Endodermal cell (in vitro differentiated cells): ENCODE measurements around the gene CCDC92. TPM values are rescaled to one million over a fixed set of nuclear protein-coding genes. Genes with fewer than 3 reads are reported as not detected.

Experiments
- DNase-seq: peaks from one replicate; pipeline ENCODE4 v3.0.0-alpha.2; 2017
- H3K27ac ChIP-seq: 2 replicates; pipeline ENCODE4 v1.5.1; 2013; ENCODE audit warnings: mild to moderate bottlenecking, low read depth, low read length, moderate library complexity
- H3K27me3 ChIP-seq: 2 replicates; pipeline ENCODE4 v1.6.1; 2013; ENCODE audit warnings: mild to moderate bottlenecking, low read length, moderate library complexity; ENCODE audit not compliant: insufficient read depth, control insufficient read depth, poor library complexity, severe bottlenecking
- H3K36me3 ChIP-seq: 2 replicates; pipeline ENCODE4 v1.7.0; 2013; ENCODE audit warnings: mild to moderate bottlenecking, low read length, moderate library complexity; ENCODE audit not compliant: control insufficient read depth, insufficient read depth
- H3K4me1 ChIP-seq: one replicate; pipeline ENCODE4 v1.7.0; 2013; ENCODE audit warnings: low read length; ENCODE audit not compliant: control insufficient read depth, insufficient read depth
- H3K4me3 ChIP-seq: 2 replicates; pipeline ENCODE4 v1.5.1; 2013; ENCODE audit warnings: mild to moderate bottlenecking, low read length, moderate library complexity
- H3K9ac ChIP-seq: 2 replicates; pipeline ENCODE4 v1.6.1; 2013; ENCODE audit warnings: mild to moderate bottlenecking, low read length, moderate library complexity; ENCODE audit not compliant: poor library complexity, severe bottlenecking; ENCODE audit errors: extremely low read depth
- H3K9me3 ChIP-seq: 2 replicates; pipeline ENCODE4 v1.6.1; 2013; ENCODE audit warnings: mild to moderate bottlenecking, low read length, moderate library complexity; ENCODE audit not compliant: control insufficient read depth
- H3K27ac Mint-ChIP-seq: 2 replicates; pipeline ENCODE4 v1.8.0; 2020; ENCODE audit warnings: mixed read lengths
- H3K27me3 Mint-ChIP-seq: 2 replicates; pipeline ENCODE4 v1.8.0; 2021; ENCODE audit warnings: mild to moderate bottlenecking, mixed read lengths; ENCODE audit not compliant: insufficient read depth
- H3K36me3 Mint-ChIP-seq: 2 replicates; pipeline ENCODE4 v1.8.0; 2020; ENCODE audit warnings: low read depth, mixed read lengths
- H3K4me1 Mint-ChIP-seq: 2 replicates; pipeline ENCODE4 v1.8.0; 2020; ENCODE audit warnings: mixed read lengths
- H3K4me3 Mint-ChIP-seq: 2 replicates; pipeline ENCODE4 v1.8.0; 2020; ENCODE audit warnings: mild to moderate bottlenecking, moderate library complexity, mixed read lengths
- H3K9me3 Mint-ChIP-seq: 2 replicates; pipeline ENCODE4 v1.8.0; 2020; ENCODE audit warnings: mild to moderate bottlenecking, mixed read lengths
- whole genome bisulfite sequencing, 2 experiments: methylation state at CpG; one replicate each; pipeline versions ENCODE4 v1.1.5 to v1.1.7; 2013; ENCODE audit warnings: missing lambda C conversion rate in 2 of 2, mixed read lengths in 1 of 2; ENCODE audit not compliant: insufficient coverage in 1 of 2, insufficient read length in 1 of 2; 5-methylcytosine and 5-hydroxymethylcytosine counted together
- total RNA-seq, 2 donors: library from RNA; stranded (reverse); fragmentation: NEBNext Ultra II Directional in 1 of 2; extraction: Animal tissue kit (Norgen Biotek cat#: 25700) in 1 of 2; gene quantifications; 2 replicates in 1 of 2; 3 replicates in 1 of 2; pipeline ENCODE4 v1.2.1, GENCODE V29; 2021
- TF ChIP-seq, protein P1 (sequence below): fragments of 200-600 bp; sonication (generic); conservative IDR thresholded peaks from 2 replicates; pipeline ENCODE4 v1.5.0; 2021; ENCODE audit warnings: antibody characterized with exemption, mild to moderate bottlenecking

The CCDC92 gene
- total RNA-seq, 2 donors from 2014 or later = 37.9 to 45.1 TPM

DNA sequence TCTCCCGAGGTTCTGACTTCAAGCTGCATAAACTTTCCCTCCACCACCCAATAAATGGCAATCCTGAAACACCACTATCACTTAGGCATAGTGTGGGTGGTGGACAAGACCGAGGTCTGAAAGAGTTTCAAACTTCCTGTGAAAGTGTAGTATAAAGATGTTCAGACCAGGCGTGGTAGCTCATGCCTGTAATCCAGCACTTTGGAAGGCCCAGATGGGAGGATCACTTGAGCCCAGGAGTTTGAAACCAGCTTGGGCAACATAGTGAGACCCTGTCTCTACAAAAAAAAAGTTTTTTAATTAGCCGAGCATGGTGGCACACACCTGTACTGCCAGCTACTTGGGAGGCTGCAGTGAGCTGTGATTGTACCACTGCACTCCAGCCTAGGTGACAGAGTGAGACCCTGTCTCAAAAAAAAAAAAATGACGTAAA is 61.9 kb downstream of the CCDC92 start:
- Mint-ChIP-seq H3K9me3 (peaks cover 6% of the 10 kb centered on the region), H3K4me3 (no peak overlapping the region), H3K36me3 (no peaks in the 10 kb centered on the region), H3K4me1 (no peaks in the 10 kb centered on the region), H3K27me3 (no peaks in the 10 kb centered on the region), H3K27ac (peak overlapping the region; percentile 81)
- H3K36me3 ChIP-seq = no peaks in the 10 kb centered on the region
- H3K27me3 ChIP-seq = no peaks in the 10 kb centered on the region
- H3K4me3 ChIP-seq = no peak overlapping the region
- 82 to 100% methylated on average over 2 to 5 of the region's 5 CpGs for WGBS, 2 experiments
- TF ChIP-seq, protein P1, sequence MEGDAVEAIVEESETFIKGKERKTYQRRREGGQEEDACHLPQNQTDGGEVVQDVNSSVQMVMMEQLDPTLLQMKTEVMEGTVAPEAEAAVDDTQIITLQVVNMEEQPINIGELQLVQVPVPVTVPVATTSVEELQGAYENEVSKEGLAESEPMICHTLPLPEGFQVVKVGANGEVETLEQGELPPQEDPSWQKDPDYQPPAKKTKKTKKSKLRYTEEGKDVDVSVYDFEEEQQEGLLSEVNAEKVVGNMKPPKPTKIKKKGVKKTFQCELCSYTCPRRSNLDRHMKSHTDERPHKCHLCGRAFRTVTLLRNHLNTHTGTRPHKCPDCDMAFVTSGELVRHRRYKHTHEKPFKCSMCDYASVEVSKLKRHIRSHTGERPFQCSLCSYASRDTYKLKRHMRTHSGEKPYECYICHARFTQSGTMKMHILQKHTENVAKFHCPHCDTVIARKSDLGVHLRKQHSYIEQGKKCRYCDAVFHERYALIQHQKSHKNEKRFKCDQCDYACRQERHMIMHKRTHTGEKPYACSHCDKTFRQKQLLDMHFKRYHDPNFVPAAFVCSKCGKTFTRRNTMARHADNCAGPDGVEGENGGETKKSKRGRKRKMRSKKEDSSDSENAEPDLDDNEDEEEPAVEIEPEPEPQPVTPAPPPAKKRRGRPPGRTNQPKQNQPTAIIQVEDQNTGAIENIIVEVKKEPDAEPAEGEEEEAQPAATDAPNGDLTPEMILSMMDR = no peak
- H3K9me3 ChIP-seq = no peaks in the 10 kb centered on the region
- H3K27ac ChIP-seq = no peak overlapping the region
- H3K4me1 ChIP-seq = no peaks in the 10 kb centered on the region
- no peak overlapping the region for H3K9ac ChIP-seq
- no peak for DNase-seq

DNA sequence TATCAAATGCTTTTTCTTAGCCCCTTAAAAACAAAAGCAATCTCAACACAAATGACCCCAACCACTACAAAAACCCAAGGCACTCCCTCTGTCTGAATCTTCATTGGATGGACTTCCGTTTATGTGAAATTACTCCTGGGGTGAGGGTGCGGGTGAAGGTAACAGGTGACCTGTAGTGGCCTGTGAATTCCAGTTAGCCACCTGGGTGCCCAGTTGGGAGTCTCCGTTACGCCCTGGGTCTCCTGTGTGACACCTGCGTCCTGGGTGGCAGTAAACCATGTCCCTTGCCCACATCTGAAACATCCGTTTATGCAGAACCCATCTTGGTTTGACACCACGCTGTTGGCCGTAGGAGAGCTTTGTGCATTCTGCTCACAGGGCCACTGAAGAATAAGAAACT is 62.6 kb downstream of the CCDC92 start:
- Histone ChIP-seq H3K9ac (no peak overlapping the region), H3K27me3 (no peaks in the 10 kb centered on the region), H3K9me3 (no peaks in the 10 kb centered on the region), H3K36me3 (no peaks in the 10 kb centered on the region), H3K4me3 (no peak overlapping the region), H3K4me1 (no peaks in the 10 kb centered on the region), H3K27ac (no peak overlapping the region)
- Mint-ChIP-seq H3K4me1 (no peaks in the 10 kb centered on the region), H3K4me3 (no peak overlapping the region), H3K36me3 (no peaks in the 10 kb centered on the region), H3K27ac (no peak overlapping the region), H3K9me3 (peaks cover 6% of the 10 kb centered on the region), H3K27me3 (no peaks in the 10 kb centered on the region)
- DNase-seq = no peak
- WGBS, 2 experiments = 89 to 91% methylated on average over 6 to 8 of the region's 8 CpGs
- TF ChIP-seq, protein P1 = no peak

DNA sequence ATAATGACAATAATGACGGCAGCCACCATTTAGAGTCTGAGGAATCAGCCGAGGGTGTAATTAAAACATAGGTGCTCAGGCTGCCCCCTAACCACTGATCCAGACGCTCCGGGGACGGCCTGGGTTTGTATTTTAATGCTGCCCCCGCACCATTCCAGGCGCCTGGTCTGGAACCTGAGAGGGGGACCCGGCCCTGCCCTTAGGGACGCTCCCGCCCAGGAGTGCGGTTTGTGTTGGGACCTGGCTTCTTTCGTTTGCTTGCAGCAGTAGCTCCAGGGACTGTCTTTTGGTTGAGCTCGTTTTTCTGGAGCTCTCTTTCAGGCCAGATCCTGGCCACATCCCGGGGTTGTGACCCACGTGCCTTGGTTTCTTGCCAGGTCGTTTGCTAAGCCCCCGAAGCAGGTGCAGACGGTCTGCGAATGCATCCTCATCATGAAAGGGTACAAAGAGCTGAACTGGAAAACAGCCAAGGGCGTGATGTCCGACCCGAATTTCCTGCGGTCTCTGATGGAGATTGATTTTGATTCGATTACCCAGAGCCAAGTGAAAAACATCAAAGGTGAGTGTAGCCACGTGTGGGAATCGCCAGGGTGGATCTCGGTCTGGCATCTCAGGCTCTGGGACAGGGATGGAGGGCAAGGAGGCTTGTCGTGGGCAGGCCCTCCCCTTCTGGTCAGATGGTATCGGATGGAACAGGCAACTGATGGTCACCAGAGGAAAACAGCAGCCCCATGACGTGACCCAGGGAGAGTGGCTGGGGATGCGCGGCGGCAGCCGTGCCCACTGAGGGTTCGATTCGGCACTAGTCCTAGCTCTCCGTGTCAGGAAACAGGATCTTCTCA is 63.5 kb downstream of the CCDC92 start:
- 88 to 94% methylated on average over 36 to 37 of the region's 37 CpGs for WGBS, 2 experiments
- Histone ChIP-seq H3K27me3 (no peaks in the 10 kb centered on the region), H3K4me3 (no peak overlapping the region), H3K36me3 (no peaks in the 10 kb centered on the region), H3K27ac (no peak overlapping the region), H3K9me3 (no peaks in the 10 kb centered on the region), H3K9ac (no peak overlapping the region), H3K4me1 (no peaks in the 10 kb centered on the region)
- TF ChIP-seq, protein P1 = no peak
- DNase-seq = no peak
- Mint-ChIP-seq H3K36me3 (no peaks in the 10 kb centered on the region), H3K27me3 (peaks cover under 1% of the 10 kb centered on the region), H3K27ac (no peak overlapping the region), H3K9me3 (peaks cover 6% of the 10 kb centered on the region), H3K4me3 (no peak overlapping the region), H3K4me1 (no peaks in the 10 kb centered on the region)
